Measurements from ENCODE around the gene PMPCA. TPM values are rescaled to one million over a fixed set of nuclear protein-coding genes. Genes with fewer than 3 reads are reported as not detected.
A peak's percentile ranks its signal among the peaks of the same experiment; 100 is the strongest.

Gene PMPCA
- 71.3 to 86.1 TPM (median 85.9 TPM) in 3 replicates for polyA plus RNA-seq
- 48.4 TPM for polyA plus RNA-seq (2011; ENCODE audit: low read depth)
- 38.2 and 47.4 TPM in 2 replicates for polyA plus RNA-seq (2011; cell fraction: cytosol; rRNA removed)
- 151 and 177 TPM in 2 replicates for polyA plus RNA-seq (2011; cell fraction: nucleus; rRNA removed)
- 57.5 and 93.8 TPM in 2 replicates for polyA plus RNA-seq (2012; ENCODE audit: low replicate concordance)
- 41.2 to 57.5 TPM (median 47.3 TPM) in 3 replicates for polyA minus RNA-seq
- polyA minus RNA-seq (2011; cell fraction: cytosol; rRNA and poly(A)+ RNA removed): 28.8 TPM
- 43.3 and 50.7 TPM in 2 replicates for polyA minus RNA-seq (2011; cell fraction: nucleus; rRNA and poly(A)+ RNA removed)

DNA sequence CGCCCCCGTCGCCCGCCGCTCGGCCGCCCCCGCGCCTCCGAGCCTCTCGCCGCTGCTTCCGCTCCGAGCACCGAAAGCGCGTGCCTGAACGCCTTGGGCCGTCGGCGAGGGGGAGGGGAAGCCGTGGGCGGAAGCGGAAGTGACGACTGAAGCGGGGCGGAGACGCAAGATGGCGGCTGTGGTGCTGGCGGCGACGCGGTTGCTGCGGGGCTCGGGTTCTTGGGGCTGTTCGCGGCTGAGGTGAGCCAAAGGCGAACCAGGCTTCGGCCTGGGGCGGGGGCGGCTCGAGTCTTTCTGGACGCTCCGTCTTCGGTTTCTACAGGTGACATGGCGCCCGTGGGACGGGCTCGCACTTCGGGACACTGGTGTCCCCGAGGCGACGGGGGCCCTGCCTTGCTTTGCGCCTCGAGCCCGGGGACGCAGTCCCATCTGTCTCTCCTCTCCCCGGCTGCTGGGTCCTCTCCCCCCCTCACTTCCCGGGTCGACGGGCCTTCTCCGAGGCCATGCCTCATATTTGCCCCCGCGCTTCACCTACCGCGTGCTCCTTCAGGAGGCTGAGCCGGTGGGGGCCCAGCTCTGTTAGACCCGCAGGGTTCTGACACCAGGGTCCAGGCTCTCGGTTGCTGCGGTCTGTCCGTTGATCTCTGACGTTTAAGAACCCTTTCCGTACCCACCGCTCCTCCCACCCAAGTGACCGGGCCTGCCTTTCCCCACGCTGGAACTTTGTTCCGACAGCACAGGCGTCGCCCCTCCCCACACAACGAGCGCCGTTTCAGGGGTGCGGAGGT lies at the start of gene PMPCA, which contains the start of gene ENTR1:
PMPCA (plus strand) TSS at position 159 of the 788 bp plus-strand sequence; CDS start at position 170, 11 bp downstream.
ENTR1 (minus strand) TSS at position 115 of the 788 bp plus-strand sequence. CDS start 217 bp downstream, outside the sequence.
- Histone ChIP-seq H3K36me3 (ENCODE audit: control insufficient read depth in 2 of 2, extremely low read depth in 1 of 2, insufficient read depth in 2 of 2, low read length in 2 of 2) (peaks cover 37% of the 10 kb centered on the region in 2 experiments), H3K9ac (ENCODE audit: control insufficient read depth, extremely low read depth, insufficient read depth, low read length) (peak within 1 kb of the TSS; percentile 97), H2AFZ (ENCODE audit: control insufficient read depth, low read length) (peak within 1 kb of the TSS; percentile 58), H3K9me3 (ENCODE audit: control insufficient read depth, low read depth, low read length) (no peaks in the 10 kb centered on the region), H3K4me1 (ENCODE audit: control insufficient read depth, extremely low read depth, insufficient read depth, low read length) (peaks cover 25% of the 10 kb centered on the region), H4K20me1 (ENCODE audit: control insufficient read depth, extremely low read depth, insufficient read depth, low read length) (peaks cover 11% of the 10 kb centered on the region), H3K9me1 (ENCODE audit: control insufficient read depth, extremely low read depth, insufficient read depth, low read length) (no peaks in the 10 kb centered on the region), H3K27ac (ENCODE audit: control insufficient read depth, insufficient read depth, low read length) (peak within 1 kb of the TSS; percentile 82), H3K4me3 (ENCODE audit: control insufficient read depth in 2 of 3, extremely low read depth in 1 of 3, insufficient read depth in 2 of 3, low read depth in 1 of 3, low read length in 3 of 3) (peak within 1 kb of the TSS; percentile 84 to 96 (median 95)), H3K79me2 (ENCODE audit: control insufficient read depth, insufficient read depth, low read length) (peaks cover 55% of the 10 kb centered on the region), H3K27me3 (ENCODE audit: control insufficient read depth, extremely low read depth, insufficient read depth, low read length) (no peaks in the 10 kb centered on the region), H3K4me2 (ENCODE audit: control insufficient read depth, extremely low read depth, insufficient read depth, low read depth, low read length) (peak within 1 kb of the TSS; percentile 92)
- TF ChIP-seq, protein P1, sequence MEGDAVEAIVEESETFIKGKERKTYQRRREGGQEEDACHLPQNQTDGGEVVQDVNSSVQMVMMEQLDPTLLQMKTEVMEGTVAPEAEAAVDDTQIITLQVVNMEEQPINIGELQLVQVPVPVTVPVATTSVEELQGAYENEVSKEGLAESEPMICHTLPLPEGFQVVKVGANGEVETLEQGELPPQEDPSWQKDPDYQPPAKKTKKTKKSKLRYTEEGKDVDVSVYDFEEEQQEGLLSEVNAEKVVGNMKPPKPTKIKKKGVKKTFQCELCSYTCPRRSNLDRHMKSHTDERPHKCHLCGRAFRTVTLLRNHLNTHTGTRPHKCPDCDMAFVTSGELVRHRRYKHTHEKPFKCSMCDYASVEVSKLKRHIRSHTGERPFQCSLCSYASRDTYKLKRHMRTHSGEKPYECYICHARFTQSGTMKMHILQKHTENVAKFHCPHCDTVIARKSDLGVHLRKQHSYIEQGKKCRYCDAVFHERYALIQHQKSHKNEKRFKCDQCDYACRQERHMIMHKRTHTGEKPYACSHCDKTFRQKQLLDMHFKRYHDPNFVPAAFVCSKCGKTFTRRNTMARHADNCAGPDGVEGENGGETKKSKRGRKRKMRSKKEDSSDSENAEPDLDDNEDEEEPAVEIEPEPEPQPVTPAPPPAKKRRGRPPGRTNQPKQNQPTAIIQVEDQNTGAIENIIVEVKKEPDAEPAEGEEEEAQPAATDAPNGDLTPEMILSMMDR (optimal IDR thresholded peaks at IDR 0.05 in 1 of 3, IDR thresholded peaks at IDR 0.05 in 1 of 3, conservative IDR thresholded peaks at IDR 0.05 in 1 of 3; ENCODE audit: extremely low read depth in 1 of 3, insufficient read depth in 2 of 3, low read length in 3 of 3): no peak
- TF ChIP-seq EZH2 (IDR thresholded peaks at IDR 0.05; ENCODE audit: low read length): no peak
- FAIRE-seq (no peak), DNase-seq (ENCODE audit: low read depth, low spot score) (peak; percentile 40)
- dilution Hi-C loops (cut with MboI; ENCODE audit: extremely low pct_ligation_motif_present, low sequenced_read_pairs): no loop called here

DNA sequence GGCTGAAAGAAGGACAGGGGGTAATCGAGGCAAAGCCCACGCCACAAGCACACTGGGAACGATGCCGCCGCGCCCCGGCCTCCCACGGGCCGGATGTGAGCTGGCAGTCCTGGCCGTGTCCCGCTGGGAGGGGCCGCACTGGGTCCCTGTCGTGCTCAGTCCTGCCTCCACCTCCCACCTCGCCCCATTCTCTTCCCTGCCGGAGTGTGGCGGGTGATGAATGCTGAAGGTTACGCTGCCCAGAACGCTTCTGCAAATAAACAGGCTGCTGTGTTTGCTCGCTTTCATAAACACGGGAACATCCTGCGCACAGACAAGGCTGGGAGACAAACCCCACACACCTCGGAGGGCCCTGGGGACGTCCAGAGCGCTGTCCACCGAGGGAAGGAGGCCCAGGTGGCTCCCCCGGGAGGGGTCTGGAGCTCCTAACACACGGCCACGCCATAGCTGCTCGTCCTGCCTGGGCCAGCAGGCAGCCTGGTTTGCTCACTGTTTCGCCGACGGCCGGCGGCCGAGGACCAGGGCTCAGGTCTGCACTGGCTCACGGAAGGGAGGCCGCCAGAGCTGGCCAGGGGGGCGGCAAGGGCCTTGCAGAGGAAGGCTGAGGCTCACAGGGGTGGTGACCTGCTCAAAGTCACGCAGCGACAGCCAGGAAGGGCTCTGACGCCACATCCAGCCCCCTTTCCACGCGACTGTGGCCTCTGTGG lies 49.3 kb upstream of the PMPCA start:
- Histone ChIP-seq H3K9me1 (ENCODE audit: control insufficient read depth, extremely low read depth, insufficient read depth, low read length) (no peaks in the 10 kb centered on the region), H3K9me3 (ENCODE audit: control insufficient read depth, low read depth, low read length) (no peaks in the 10 kb centered on the region), H3K36me3 (ENCODE audit: control insufficient read depth in 2 of 2, extremely low read depth in 1 of 2, insufficient read depth in 2 of 2, low read length in 2 of 2) (peaks cover 0 to 3% of the 10 kb centered on the region in 2 experiments), H3K27me3 (ENCODE audit: control insufficient read depth, extremely low read depth, insufficient read depth, low read length) (no peaks in the 10 kb centered on the region), H3K4me2 (ENCODE audit: control insufficient read depth, extremely low read depth, insufficient read depth, low read depth, low read length) (no peak overlapping the region), H3K4me3 (ENCODE audit: control insufficient read depth in 2 of 3, extremely low read depth in 1 of 3, insufficient read depth in 2 of 3, low read depth in 1 of 3, low read length in 3 of 3) (no peak overlapping the region), H3K79me2 (ENCODE audit: control insufficient read depth, insufficient read depth, low read length) (no peaks in the 10 kb centered on the region), H4K20me1 (ENCODE audit: control insufficient read depth, extremely low read depth, insufficient read depth, low read length) (no peaks in the 10 kb centered on the region), H3K27ac (ENCODE audit: control insufficient read depth, insufficient read depth, low read length) (no peak overlapping the region), H2AFZ (ENCODE audit: control insufficient read depth, low read length) (no peak overlapping the region), H3K4me1 (ENCODE audit: control insufficient read depth, extremely low read depth, insufficient read depth, low read length) (peaks cover 12% of the 10 kb centered on the region), H3K9ac (ENCODE audit: control insufficient read depth, extremely low read depth, insufficient read depth, low read length) (no peak overlapping the region)
- DNase-seq (ENCODE audit: low read depth, low spot score): no peak
- dilution Hi-C loops (cut with MboI; ENCODE audit: extremely low pct_ligation_motif_present, low sequenced_read_pairs): no loop called here
- no peak for TF ChIP-seq EZH2 (IDR thresholded peaks at IDR 0.05; ENCODE audit: low read length)
- TF ChIP-seq, protein P1 (optimal IDR thresholded peaks at IDR 0.05 in 1 of 3, IDR thresholded peaks at IDR 0.05 in 1 of 3, conservative IDR thresholded peaks at IDR 0.05 in 1 of 3; ENCODE audit: extremely low read depth in 1 of 3, insufficient read depth in 2 of 3, low read length in 3 of 3): no peak
- FAIRE-seq: no peak

Measured in keratinocyte (primary cell).